ENCODE measurements around the gene THBS1.

- TF ChIP-seq CTCF (IDR thresholded peaks at IDR 0.05) (no peak), ZFX (IDR thresholded peaks at IDR 0.05; ENCODE audit: borderline replicate concordance) (no peak)
These were observed 29.8 kb downstream of the THBS1 start for GRCh38 chr15:39610665-39611064.
